NCI-H2107 treated with DMSO at 0.1 percent for 48 hours (cell line): Measurements from ENCODE around the gene SVOPL.
"Not testable (repeated sequence)": the region's sequence is repeated elsewhere in the genome, so short reads cannot be mapped to it uniquely, and the experiment has no call there.

ENCODE experiments used
- DNase-seq: peaks from one replicate; lab custom pipeline; 2025; ENCODE audit not compliant: unreplicated experiment; lab: John Stamatoyannopoulos, UW

Gene SVOPL

GRCh38 chr7:138701537-138701923 lies 368 bp upstream of the SVOPL start:
- DNase-seq = no peak

- DNase-seq = no peak
Measured at GRCh38 chr7:138699661-138700060, 1.5 kb downstream of the SVOPL start.

GRCh38 chr7:138698281-138698680 lies 2.9 kb downstream of the SVOPL start:
- DNase-seq = no peak

GRCh38 chr7:138697535-138698182 lies 3.5 kb downstream of the SVOPL start:
- no peak for DNase-seq

- DNase-seq = not testable (repeated sequence)
Measured at GRCh38 chr7:138695776-138696175, 5.4 kb downstream of the SVOPL start.

- no peak for DNase-seq
Measured at GRCh38 chr7:138695106-138695505, 6.1 kb downstream of the SVOPL start.

- no peak for DNase-seq
Measured at GRCh38 chr7:138691178-138691577, 10.0 kb downstream of the SVOPL start.

GRCh38 chr7:138690495-138690894 lies 10.7 kb downstream of the SVOPL start:
- no peak for DNase-seq

GRCh38 chr7:138688037-138688436 lies 13.1 kb downstream of the SVOPL start:
- DNase-seq = not testable (repeated sequence)

GRCh38 chr7:138684340-138684739 lies 16.8 kb downstream of the SVOPL start:
- DNase-seq = no peak

- no peak for DNase-seq
Measured at GRCh38 chr7:138679793-138680192, 21.4 kb downstream of the SVOPL start.

GRCh38 chr7:138670594-138670993 lies 30.6 kb downstream of the SVOPL start:
- no peak for DNase-seq

GRCh38 chr7:138669364-138669763 lies 31.8 kb downstream of the SVOPL start:
- DNase-seq = peak; percentile 97

- no peak for DNase-seq
Measured at GRCh38 chr7:138668946-138669345, 32.2 kb downstream of the SVOPL start.

- no peak for DNase-seq
Measured at GRCh38 chr7:138668229-138668596, 32.9 kb downstream of the SVOPL start.

GRCh38 chr7:138667535-138668228 lies 33.5 kb downstream of the SVOPL start:
- no peak for DNase-seq

- no peak for DNase-seq
Measured at GRCh38 chr7:138666385-138666784, 34.8 kb downstream of the SVOPL start.

GRCh38 chr7:138665669-138666140 lies 35.5 kb downstream of the SVOPL start:
- no peak for DNase-seq

- no peak for DNase-seq
Measured at GRCh38 chr7:138665249-138665648, 35.9 kb downstream of the SVOPL start.

- DNase-seq = no peak
Measured at GRCh38 chr7:138663725-138664710, 37.1 kb downstream of the SVOPL start.

- DNase-seq = no peak
Measured at GRCh38 chr7:138662991-138663320, 38.2 kb downstream of the SVOPL start.
